ENCODE results near the gene DHRS7C. TPM values are rescaled to one million over a fixed set of nuclear protein-coding genes. Genes with fewer than 3 reads are reported as not detected.
A peak's percentile ranks its signal among the peaks of the same experiment; 100 is the strongest.

The DHRS7C gene
- total RNA-seq, 1 donor from 2014 or later: not detected

DNA sequence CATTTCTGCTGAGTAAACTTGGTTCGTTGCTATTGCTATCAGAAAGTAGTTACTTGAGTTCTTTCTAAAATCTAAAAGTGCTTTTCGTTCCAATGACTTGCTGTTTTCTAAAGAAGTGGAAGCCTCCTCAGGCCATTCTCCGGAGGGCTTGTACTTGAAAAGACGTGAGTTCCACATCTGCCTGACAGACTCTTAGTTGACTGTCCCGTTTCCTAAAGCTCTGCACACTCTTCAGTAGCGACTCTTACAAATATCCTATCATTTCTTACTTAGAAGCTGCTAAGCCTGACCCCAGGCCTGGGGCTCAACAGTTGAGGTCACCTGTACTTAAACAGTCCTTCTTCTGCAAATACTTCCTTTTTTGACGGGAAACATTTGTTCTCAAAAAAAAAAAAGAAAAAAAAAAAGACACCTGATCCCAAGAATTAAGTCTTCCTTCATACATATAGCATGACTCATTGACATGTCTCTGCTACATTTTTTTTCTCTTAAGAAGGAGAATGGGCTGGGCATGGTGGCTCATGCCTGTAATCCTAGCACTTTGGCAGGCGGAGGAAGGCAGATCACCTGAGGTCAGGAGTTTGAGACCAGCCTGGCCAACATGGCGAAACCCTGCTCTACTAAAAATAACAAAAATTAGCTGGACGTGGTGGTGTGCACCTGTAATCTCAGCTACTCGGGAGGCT, 61.5 kb downstream of the DHRS7C start:
- no peaks in the 10 kb centered on the region for H3K4me1 Mint-ChIP-seq
- no peak for DNase-seq (ENCODE audit: low spot score in 2 of 2, unreplicated experiment in 2 of 2)
- peak overlapping the region; percentile 39 for H3K27ac Mint-ChIP-seq
- H3K9me3 Mint-ChIP-seq: peaks cover 12% of the 10 kb centered on the region
- TF ChIP-seq, protein P1, sequence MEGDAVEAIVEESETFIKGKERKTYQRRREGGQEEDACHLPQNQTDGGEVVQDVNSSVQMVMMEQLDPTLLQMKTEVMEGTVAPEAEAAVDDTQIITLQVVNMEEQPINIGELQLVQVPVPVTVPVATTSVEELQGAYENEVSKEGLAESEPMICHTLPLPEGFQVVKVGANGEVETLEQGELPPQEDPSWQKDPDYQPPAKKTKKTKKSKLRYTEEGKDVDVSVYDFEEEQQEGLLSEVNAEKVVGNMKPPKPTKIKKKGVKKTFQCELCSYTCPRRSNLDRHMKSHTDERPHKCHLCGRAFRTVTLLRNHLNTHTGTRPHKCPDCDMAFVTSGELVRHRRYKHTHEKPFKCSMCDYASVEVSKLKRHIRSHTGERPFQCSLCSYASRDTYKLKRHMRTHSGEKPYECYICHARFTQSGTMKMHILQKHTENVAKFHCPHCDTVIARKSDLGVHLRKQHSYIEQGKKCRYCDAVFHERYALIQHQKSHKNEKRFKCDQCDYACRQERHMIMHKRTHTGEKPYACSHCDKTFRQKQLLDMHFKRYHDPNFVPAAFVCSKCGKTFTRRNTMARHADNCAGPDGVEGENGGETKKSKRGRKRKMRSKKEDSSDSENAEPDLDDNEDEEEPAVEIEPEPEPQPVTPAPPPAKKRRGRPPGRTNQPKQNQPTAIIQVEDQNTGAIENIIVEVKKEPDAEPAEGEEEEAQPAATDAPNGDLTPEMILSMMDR (IDR thresholded peaks at IDR 0.05; ENCODE audit: unreplicated experiment): no peak
- H3K4me3 Mint-ChIP-seq: no peak overlapping the region
- no peaks in the 10 kb centered on the region for H3K27me3 Mint-ChIP-seq (ENCODE audit: low read depth)
- H3K36me3 Mint-ChIP-seq: peaks cover 4% of the 10 kb centered on the region

DNA sequence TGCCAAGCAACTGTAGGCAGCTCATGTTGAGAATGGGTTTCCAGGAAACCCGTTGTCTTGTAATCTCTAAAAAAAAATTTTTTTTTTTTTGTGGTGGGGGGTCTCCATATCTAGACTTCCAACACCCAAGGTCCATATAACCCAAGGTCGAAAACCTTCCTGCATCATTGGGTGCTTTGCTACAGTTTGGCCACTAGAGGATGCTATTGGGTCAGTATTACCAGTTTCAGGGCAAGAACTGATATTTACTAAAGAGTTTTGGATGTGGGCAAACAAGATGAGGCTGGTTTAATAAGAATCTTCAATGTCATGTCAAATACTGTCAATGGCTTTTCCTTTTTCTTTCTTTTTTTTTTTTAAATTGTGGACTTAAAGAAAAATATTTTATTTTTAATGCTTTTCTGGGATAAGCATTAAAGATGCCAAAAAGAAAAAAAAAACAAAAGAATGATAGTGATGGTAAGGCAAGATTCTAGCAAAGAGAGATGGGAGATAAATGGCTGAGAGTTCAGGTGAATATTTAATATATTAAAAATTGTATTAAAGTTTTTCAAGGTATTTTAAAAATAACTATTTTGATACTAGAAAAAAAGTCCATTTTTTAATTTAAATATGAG, 62.2 kb downstream of the DHRS7C start:
- Mint-ChIP-seq H3K36me3 (peaks cover 4% of the 10 kb centered on the region), H3K9me3 (peaks cover 8% of the 10 kb centered on the region), H3K4me1 (no peaks in the 10 kb centered on the region), H3K27me3 (ENCODE audit: low read depth) (no peaks in the 10 kb centered on the region), H3K27ac (no peak overlapping the region), H3K4me3 (no peak overlapping the region)
- TF ChIP-seq, protein P1 (IDR thresholded peaks at IDR 0.05; ENCODE audit: unreplicated experiment): peak; percentile 92
- no peak for DNase-seq (ENCODE audit: low spot score in 2 of 2, unreplicated experiment in 2 of 2)

DNA sequence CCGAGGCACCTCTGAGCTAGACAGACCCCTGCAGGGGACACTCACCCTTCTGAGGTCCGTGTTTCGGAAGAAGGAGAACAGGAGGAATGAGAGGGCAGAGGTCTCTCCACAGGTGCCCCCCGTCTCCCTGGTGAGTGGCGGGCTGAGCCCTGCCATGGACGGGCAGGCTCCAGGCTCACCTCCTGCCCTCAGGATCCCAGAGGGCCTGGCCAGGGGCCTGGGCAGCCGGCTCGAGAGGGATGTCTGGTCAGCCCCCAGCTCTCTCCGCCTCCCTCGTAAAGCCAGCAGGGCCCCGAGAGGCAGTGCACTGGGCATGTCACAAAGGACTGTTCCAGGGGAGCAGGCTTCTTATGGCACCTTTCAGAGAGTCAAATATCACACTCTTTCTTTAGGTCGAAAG, 62.8 kb downstream of the DHRS7C start:
- H3K4me1 Mint-ChIP-seq: no peaks in the 10 kb centered on the region
- DNase-seq (ENCODE audit: low spot score in 2 of 2, unreplicated experiment in 2 of 2): no peak
- peaks cover 5% of the 10 kb centered on the region for H3K36me3 Mint-ChIP-seq
- H3K27ac Mint-ChIP-seq: no peak overlapping the region
- peaks cover 7% of the 10 kb centered on the region for H3K9me3 Mint-ChIP-seq
- H3K27me3 Mint-ChIP-seq (ENCODE audit: low read depth): no peaks in the 10 kb centered on the region
- H3K4me3 Mint-ChIP-seq: no peak overlapping the region
- TF ChIP-seq, protein P1 (IDR thresholded peaks at IDR 0.05; ENCODE audit: unreplicated experiment): no peak

DNA sequence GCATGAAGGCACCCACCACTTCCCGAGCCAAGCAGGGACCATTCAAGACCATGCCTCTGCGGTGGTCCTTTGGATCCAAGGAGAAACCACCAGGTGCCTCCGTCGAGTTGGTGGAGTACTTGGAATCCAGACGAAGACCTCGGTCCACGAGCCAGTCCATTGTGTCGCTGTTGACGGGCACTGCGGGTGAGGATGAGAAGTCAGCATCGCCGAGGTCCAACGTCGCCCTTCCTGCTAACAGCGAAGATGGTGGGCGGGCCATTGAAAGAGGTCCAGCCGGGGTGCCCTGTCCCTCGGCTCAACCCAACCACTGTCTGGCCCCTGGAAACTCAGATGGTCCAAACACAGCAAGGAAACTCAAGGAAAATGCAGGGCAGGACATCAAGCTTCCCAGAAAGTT, 63.4 kb downstream of the DHRS7C start:
- Mint-ChIP-seq H3K4me3 (no peak overlapping the region), H3K36me3 (peaks cover 5% of the 10 kb centered on the region), H3K9me3 (peaks cover 5% of the 10 kb centered on the region), H3K4me1 (no peaks in the 10 kb centered on the region), H3K27ac (no peak overlapping the region), H3K27me3 (ENCODE audit: low read depth) (no peaks in the 10 kb centered on the region)
- TF ChIP-seq, protein P1 (IDR thresholded peaks at IDR 0.05; ENCODE audit: unreplicated experiment): no peak
- DNase-seq (ENCODE audit: low spot score in 2 of 2, unreplicated experiment in 2 of 2): no peak

DNA sequence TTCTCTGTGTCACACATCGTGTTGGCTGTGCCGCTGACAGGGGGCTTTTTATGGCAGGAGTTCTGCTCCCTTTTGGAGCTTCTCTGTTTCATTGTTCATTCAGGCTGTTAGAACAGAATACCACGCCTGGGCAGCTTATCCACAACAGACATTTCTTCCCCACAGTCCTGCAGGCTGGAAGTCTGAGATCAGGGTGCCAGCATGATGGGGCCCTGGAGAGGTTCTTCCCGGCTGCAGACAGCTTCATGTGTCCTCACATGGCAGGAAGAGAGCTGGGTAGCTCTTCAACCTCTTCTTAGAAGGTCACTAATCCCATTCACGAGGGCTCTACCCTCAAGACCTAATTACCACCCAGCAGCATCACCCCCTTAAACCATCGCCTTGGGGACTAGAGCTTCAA, 65.1 kb downstream of the DHRS7C start:
- TF ChIP-seq, protein P1 (IDR thresholded peaks at IDR 0.05; ENCODE audit: unreplicated experiment): no peak
- Mint-ChIP-seq H3K9me3 (no peaks in the 10 kb centered on the region), H3K36me3 (peaks cover 5% of the 10 kb centered on the region), H3K27ac (no peak overlapping the region), H3K4me3 (no peak overlapping the region), H3K4me1 (no peaks in the 10 kb centered on the region), H3K27me3 (ENCODE audit: low read depth) (no peaks in the 10 kb centered on the region)
- no peak for DNase-seq (ENCODE audit: low spot score in 2 of 2, unreplicated experiment in 2 of 2)
